Measurements from ENCODE around the gene RASGRF2.

GRCh38 chr5:80976985-80977384 is 16.8 kb downstream of the RASGRF2 start:
- TF ChIP-seq EZH2 (IDR thresholded peaks at IDR 0.05; ENCODE audit: borderline replicate concordance, low read depth, low read length, poor library complexity, severe bottlenecking) (no peak), CTCF (conservative IDR thresholded peaks at IDR 0.05; ENCODE audit: low read depth, low read length) (no peak)

Measured in A673 (cell line).